ENCODE data around the gene SMYD5. TPM values are rescaled to one million over a fixed set of nuclear protein-coding genes. Genes with fewer than 3 reads are reported as not detected.

Gene SMYD5
- polyA plus RNA-seq, 1 donor from 2014 or later, result 27.4 TPM

- H3K4me3 Mint-ChIP-seq, result no peak overlapping the region
- peak overlapping the region in 1 of 3 donors; percentile 8 for H3K27ac Mint-ChIP-seq
- no peaks in the 10 kb centered on the region for H3K9me3 Mint-ChIP-seq
- peaks cover 8 to 16% (median 16%) of the 10 kb centered on the region in 3 donors for H3K4me1 Mint-ChIP-seq
- H3K27me3 Mint-ChIP-seq, result no peaks in the 10 kb centered on the region
- peaks cover 2% of the 10 kb centered on the region for H3K36me3 Mint-ChIP-seq
Measured at GRCh38 chr2:73266061-73266901, 52.2 kb downstream of the SMYD5 start.

- Mint-ChIP-seq H3K27me3 (no peaks in the 10 kb centered on the region), H3K27ac (peak overlapping the region in 1 of 3 donors; percentile 8), H3K36me3 (peaks cover 2% of the 10 kb centered on the region), H3K4me3 (no peak overlapping the region), H3K9me3 (no peaks in the 10 kb centered on the region), H3K4me1 (peaks cover 8 to 18% (median 16%) of the 10 kb centered on the region in 3 donors)
Measured at GRCh38 chr2:73267008-73267407, 53.0 kb downstream of the SMYD5 start.

GRCh38 chr2:73268366-73268829, 54.4 kb downstream of the SMYD5 start:
- peak overlapping the region; percentile 7 to 73 (median 60) for H3K4me3 Mint-ChIP-seq
- no peaks in the 10 kb centered on the region for H3K27me3 Mint-ChIP-seq
- no peaks in the 10 kb centered on the region for H3K9me3 Mint-ChIP-seq
- peaks cover 8 to 18% (median 16%) of the 10 kb centered on the region in 3 donors for H3K4me1 Mint-ChIP-seq
- peak overlapping the region in 2 of 3 donors; percentile 24 to 65 for H3K27ac Mint-ChIP-seq
- peaks cover 1% of the 10 kb centered on the region for H3K36me3 Mint-ChIP-seq

- Mint-ChIP-seq H3K27ac (no peak overlapping the region), H3K27me3 (no peaks in the 10 kb centered on the region), H3K9me3 (peaks cover 0 to under 1% (median 0%) of the 10 kb centered on the region in 3 donors), H3K4me3 (peak overlapping the region in 2 of 4 donors; percentile 7 to 63), H3K4me1 (peaks cover 8 to 18% (median 16%) of the 10 kb centered on the region in 3 donors), H3K36me3 (no peaks in the 10 kb centered on the region)
Measured at GRCh38 chr2:73268830-73269685, 55.0 kb downstream of the SMYD5 start.

GRCh38 chr2:73269686-73270465, 55.8 kb downstream of the SMYD5 start:
- Mint-ChIP-seq H3K27me3 (no peaks in the 10 kb centered on the region), H3K27ac (peak overlapping the region in 1 of 3 donors; percentile 80), H3K4me1 (peaks cover 8 to 18% (median 16%) of the 10 kb centered on the region in 3 donors), H3K4me3 (peak overlapping the region in 3 of 4 donors; percentile 11 to 66 (median 14)), H3K36me3 (no peaks in the 10 kb centered on the region), H3K9me3 (peaks cover 0 to 2% (median 0%) of the 10 kb centered on the region in 3 donors)

GRCh38 chr2:73272270-73272669, 58.2 kb downstream of the SMYD5 start:
- no peaks in the 10 kb centered on the region for H3K36me3 Mint-ChIP-seq
- H3K4me1 Mint-ChIP-seq, result peaks cover 8 to 19% (median 11%) of the 10 kb centered on the region in 3 donors
- H3K4me3 Mint-ChIP-seq, result no peak overlapping the region
- H3K9me3 Mint-ChIP-seq, result peaks cover 0 to 2% (median 0%) of the 10 kb centered on the region in 3 donors
- no peak overlapping the region for H3K27ac Mint-ChIP-seq
- H3K27me3 Mint-ChIP-seq, result no peaks in the 10 kb centered on the region

Other genes with a start within 250 kb of the SMYD5 start
- 2.8 TPM for gene SFXN5, start 142.5 kb upstream of the SMYD5 start, polyA plus RNA-seq
- gene RAB11FIP5, start 101.3 kb upstream of the SMYD5 start, polyA plus RNA-seq, result 4.8 TPM
- not detected for gene NOTO, start 11.7 kb upstream of the SMYD5 start, polyA plus RNA-seq
- gene PRADC1, start 19.0 kb downstream of the SMYD5 start, polyA plus RNA-seq, result 12.4 TPM
- 242 TPM for gene CCT7, start 20.1 kb downstream of the SMYD5 start, polyA plus RNA-seq
- gene FBXO41, start 70.2 kb downstream of the SMYD5 start, polyA plus RNA-seq, result 3.8 TPM
- 0.26 TPM for gene EGR4, start 79.3 kb downstream of the SMYD5 start, polyA plus RNA-seq
- 2.3 TPM for gene ALMS1, start 171.6 kb downstream of the SMYD5 start, polyA plus RNA-seq